ENCODE measurements around the gene FPR3. TPM values are rescaled to one million over a fixed set of nuclear protein-coding genes. Genes with fewer than 3 reads are reported as not detected.

The FPR3 gene
- total RNA-seq, 6 experiments from 2014 or later = 2.2 to 13.9 (median 4.6) TPM

- H3K27ac ChIP-seq = no peak overlapping the region
- H3K4me1 ChIP-seq = no peaks in the 10 kb centered on the region
- no peaks in the 10 kb centered on the region for H3K9me3 ChIP-seq
- H3K36me3 ChIP-seq = no peaks in the 10 kb centered on the region
- no peak for DNase-seq
- ATAC-seq = no peak
- no peak for TF ChIP-seq CTCF (IDR thresholded peaks at IDR 0.05)
- TF ChIP-seq POLR2A (IDR thresholded peaks at IDR 0.05) = no peak
- H3K27me3 ChIP-seq = no peaks in the 10 kb centered on the region
- 39% methylated on average over 4 of the region's 4 CpGs for WGBS (ENCODE audit: insufficient coverage, low coverage, low lambda C conversion rate, missing lambda C conversion rate)
- no peak overlapping the region for H3K4me3 ChIP-seq
- intact Hi-C loops (cut with DNase I) = no loop called here
Measured at GRCh38 chr19:51809787-51810186, 14.8 kb downstream of the FPR3 start.

GRCh38 chr19:51810223-51810622 is 15.3 kb downstream of the FPR3 start:
- no peak for DNase-seq
- Histone ChIP-seq H3K4me1 (no peaks in the 10 kb centered on the region), H3K36me3 (no peaks in the 10 kb centered on the region), H3K27ac (no peak overlapping the region), H3K4me3 (no peak overlapping the region), H3K9me3 (no peaks in the 10 kb centered on the region), H3K27me3 (no peaks in the 10 kb centered on the region)
- no peak for ATAC-seq
- intact Hi-C loops (cut with DNase I) = no loop called here
- TF ChIP-seq POLR2A (IDR thresholded peaks at IDR 0.05) = no peak
- peak in 1 of 4 donors; percentile 11 for TF ChIP-seq CTCF (IDR thresholded peaks at IDR 0.05)
- WGBS (ENCODE audit: insufficient coverage, low coverage, low lambda C conversion rate, missing lambda C conversion rate) = 67% methylated on average over 7 of the region's 7 CpGs

- Histone ChIP-seq H3K36me3 (no peaks in the 10 kb centered on the region), H3K27ac (no peak overlapping the region), H3K4me1 (no peaks in the 10 kb centered on the region), H3K27me3 (no peaks in the 10 kb centered on the region), H3K9me3 (no peaks in the 10 kb centered on the region), H3K4me3 (no peak overlapping the region)
- TF ChIP-seq POLR2A (IDR thresholded peaks at IDR 0.05) = peak; percentile 17
- TF ChIP-seq CTCF (IDR thresholded peaks at IDR 0.05) = no peak
- WGBS (ENCODE audit: insufficient coverage, low coverage, low lambda C conversion rate, missing lambda C conversion rate) = 71% methylated on average over 11 of the region's 11 CpGs
- intact Hi-C loops (cut with DNase I) = no loop called here
- peak in 3 of 4 donors; percentile 44 to 68 (median 68) for ATAC-seq
- DNase-seq = peak in 2 of 3 donors; percentile 45 to 56
Measured at GRCh38 chr19:51811344-51811743, 16.4 kb downstream of the FPR3 start.

GRCh38 chr19:51815043-51815442 is 20.1 kb downstream of the FPR3 start:
- Histone ChIP-seq H3K4me3 (no peak overlapping the region), H3K27ac (no peak overlapping the region), H3K36me3 (no peaks in the 10 kb centered on the region), H3K9me3 (no peaks in the 10 kb centered on the region), H3K27me3 (no peaks in the 10 kb centered on the region), H3K4me1 (no peaks in the 10 kb centered on the region)
- intact Hi-C loops (cut with DNase I) = no loop called here
- ATAC-seq (peak in 3 of 4 donors; percentile 41 to 56 (median 46)), DNase-seq (no peak)
- TF ChIP-seq CTCF (IDR thresholded peaks at IDR 0.05) = no peak
- TF ChIP-seq POLR2A (IDR thresholded peaks at IDR 0.05) = no peak
- 74% methylated on average over 8 of the region's 9 CpGs for WGBS (ENCODE audit: insufficient coverage, low coverage, low lambda C conversion rate, missing lambda C conversion rate)

- Histone ChIP-seq H3K36me3 (no peaks in the 10 kb centered on the region), H3K9me3 (no peaks in the 10 kb centered on the region), H3K4me1 (no peaks in the 10 kb centered on the region), H3K4me3 (no peak overlapping the region), H3K27me3 (no peaks in the 10 kb centered on the region), H3K27ac (peak overlapping the region in 1 of 3 donors; percentile 15)
- intact Hi-C loops (cut with DNase I) = no loop called here
- ATAC-seq (no peak), DNase-seq (no peak)
- TF ChIP-seq CTCF (IDR thresholded peaks at IDR 0.05) = no peak
- no peak for TF ChIP-seq POLR2A (IDR thresholded peaks at IDR 0.05)
- 100% methylated on average over 1 of the region's 1 CpG for WGBS (ENCODE audit: insufficient coverage, low coverage, low lambda C conversion rate, missing lambda C conversion rate)
Measured at GRCh38 chr19:51816711-51817110, 21.8 kb downstream of the FPR3 start.

Measured in right lobe of liver (tissue), 6 donors.